Effector memory CD8-positive, alpha-beta T cell (primary cell): ENCODE data around the gene PEX16.
A peak's percentile ranks its signal among the peaks of the same experiment; 100 is the strongest.

ENCODE experiments used
- ATAC-seq: fragments of 150-1000 bp; cut with Tn5 transposase; replicated peaks from 2 replicates; pipeline ENCODE4 v1.10.0; 2021; ENCODE audit warnings: mild to moderate bottlenecking, moderate library complexity
- DNase-seq, 3 experiments: peaks; one replicate each; pipeline ENCODE4 v3.0.0; 2021
- H3K27ac Mint-ChIP-seq, 2 donors: one replicate each; pipeline ENCODE4 v1.8.0; 2022; ENCODE audit warnings: mild to moderate bottlenecking in 2 of 2, mixed read lengths in 2 of 2, moderate library complexity in 2 of 2
- H3K27me3 Mint-ChIP-seq, 2 donors: one replicate each; pipeline ENCODE4 v1.8.0; 2022; ENCODE audit warnings: mixed read lengths in 2 of 2
- H3K36me3 Mint-ChIP-seq: one replicate; pipeline ENCODE4 v1.8.0; 2022; ENCODE audit warnings: mild to moderate bottlenecking, moderate library complexity, mixed read lengths; ENCODE audit not compliant: insufficient read depth
- H3K4me1 Mint-ChIP-seq, 2 donors: one replicate each; pipeline ENCODE4 v1.8.0; 2022; ENCODE audit warnings: low read depth in 2 of 2, mixed read lengths in 2 of 2
- H3K4me3 Mint-ChIP-seq, 2 donors: one replicate each; pipeline ENCODE4 v1.8.0; 2022; ENCODE audit warnings: mild to moderate bottlenecking in 2 of 2, mixed read lengths in 2 of 2, moderate library complexity in 2 of 2
- H3K9me3 Mint-ChIP-seq, 2 donors: one replicate each; pipeline ENCODE4 v1.8.0; 2022; ENCODE audit warnings: mixed read lengths in 2 of 2

The PEX16 gene

DNA sequence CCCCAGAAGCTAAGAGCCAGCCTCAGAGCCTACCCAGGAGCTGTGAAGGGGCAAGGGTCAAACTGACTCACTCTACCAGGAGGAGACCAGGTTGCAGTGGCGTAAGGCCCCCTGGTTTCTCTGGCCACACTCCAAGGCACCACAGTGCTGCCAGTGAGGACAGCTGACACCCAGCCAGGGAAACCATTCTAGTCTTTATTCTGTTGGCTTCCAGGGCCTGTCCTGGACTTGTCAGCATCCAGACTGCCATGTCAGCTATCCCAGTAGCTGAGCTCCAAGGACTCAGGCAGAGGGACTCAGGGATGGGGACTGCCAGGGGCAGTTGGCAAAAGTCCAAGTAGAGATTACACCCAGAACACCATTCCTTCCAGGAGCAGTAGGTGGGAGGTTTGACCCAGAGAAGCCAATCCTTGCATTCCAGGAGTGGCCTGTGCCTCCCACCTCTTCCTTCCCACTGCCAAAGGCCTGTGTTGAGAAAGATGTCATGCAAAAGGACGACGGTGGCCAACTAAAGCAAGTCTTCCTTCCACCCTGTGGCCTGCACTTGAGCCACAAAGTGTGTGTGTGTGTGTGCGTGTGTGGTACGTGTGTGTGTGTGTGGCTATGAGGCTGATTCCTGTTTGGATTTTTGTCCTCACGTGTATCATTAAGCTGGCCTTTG, 35.8 kb downstream of the PEX16 start:
- peaks cover 29% of the 10 kb centered on the region for H3K36me3 Mint-ChIP-seq
- H3K4me1 Mint-ChIP-seq = peaks cover 11 to 14% of the 10 kb centered on the region in 2 donors
- no peaks in the 10 kb centered on the region for H3K9me3 Mint-ChIP-seq
- no peak overlapping the region for H3K4me3 Mint-ChIP-seq
- no peak overlapping the region for H3K27ac Mint-ChIP-seq
- no peaks in the 10 kb centered on the region for H3K27me3 Mint-ChIP-seq
- ATAC-seq (no peak), DNase-seq (no peak)

DNA sequence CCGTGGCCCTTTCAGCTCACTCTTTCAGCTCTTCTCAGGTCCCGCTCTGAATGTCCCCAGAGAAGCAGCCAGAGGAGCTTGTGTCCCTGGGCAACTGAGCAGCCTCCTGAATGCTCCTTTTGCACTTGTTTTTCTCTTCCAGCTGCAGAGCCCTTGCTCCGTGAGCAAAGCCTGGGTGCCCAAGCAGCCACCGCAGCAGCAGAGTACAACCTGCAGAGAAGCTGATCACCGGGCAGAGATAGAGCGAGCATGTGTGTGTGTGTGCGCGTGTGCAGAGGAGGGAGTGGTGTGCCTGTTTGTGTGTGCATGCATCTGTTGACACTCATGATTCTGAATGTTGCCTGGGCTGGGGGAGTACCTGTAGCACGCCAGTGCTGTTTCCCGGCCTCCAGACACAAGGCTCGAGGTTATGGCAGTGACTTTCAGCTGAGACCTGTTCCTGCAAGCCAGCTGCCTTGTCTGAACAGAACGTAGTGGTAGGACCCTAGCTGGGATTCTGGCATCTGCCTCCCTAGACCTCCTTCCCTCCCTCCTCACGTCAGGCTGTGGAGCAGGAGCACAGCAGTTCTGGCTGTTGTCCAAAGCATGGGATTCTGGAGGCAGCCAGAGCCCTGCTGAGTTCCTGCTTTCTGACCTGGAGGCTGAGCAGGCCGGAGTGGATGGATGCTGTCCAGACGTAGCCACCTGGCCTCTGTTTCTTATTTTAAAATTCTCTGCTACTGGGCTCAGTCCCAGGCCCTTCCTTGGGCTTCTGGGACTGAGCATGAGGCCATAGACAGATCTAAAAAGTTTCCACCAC, 36.7 kb downstream of the PEX16 start:
- H3K36me3 Mint-ChIP-seq = peaks cover 30% of the 10 kb centered on the region
- no peak for DNase-seq
- no peak overlapping the region for H3K4me3 Mint-ChIP-seq
- ATAC-seq = no peak
- peaks cover 11 to 14% of the 10 kb centered on the region in 2 donors for H3K4me1 Mint-ChIP-seq
- H3K27me3 Mint-ChIP-seq = no peaks in the 10 kb centered on the region
- H3K9me3 Mint-ChIP-seq = no peaks in the 10 kb centered on the region
- no peak overlapping the region for H3K27ac Mint-ChIP-seq

DNA sequence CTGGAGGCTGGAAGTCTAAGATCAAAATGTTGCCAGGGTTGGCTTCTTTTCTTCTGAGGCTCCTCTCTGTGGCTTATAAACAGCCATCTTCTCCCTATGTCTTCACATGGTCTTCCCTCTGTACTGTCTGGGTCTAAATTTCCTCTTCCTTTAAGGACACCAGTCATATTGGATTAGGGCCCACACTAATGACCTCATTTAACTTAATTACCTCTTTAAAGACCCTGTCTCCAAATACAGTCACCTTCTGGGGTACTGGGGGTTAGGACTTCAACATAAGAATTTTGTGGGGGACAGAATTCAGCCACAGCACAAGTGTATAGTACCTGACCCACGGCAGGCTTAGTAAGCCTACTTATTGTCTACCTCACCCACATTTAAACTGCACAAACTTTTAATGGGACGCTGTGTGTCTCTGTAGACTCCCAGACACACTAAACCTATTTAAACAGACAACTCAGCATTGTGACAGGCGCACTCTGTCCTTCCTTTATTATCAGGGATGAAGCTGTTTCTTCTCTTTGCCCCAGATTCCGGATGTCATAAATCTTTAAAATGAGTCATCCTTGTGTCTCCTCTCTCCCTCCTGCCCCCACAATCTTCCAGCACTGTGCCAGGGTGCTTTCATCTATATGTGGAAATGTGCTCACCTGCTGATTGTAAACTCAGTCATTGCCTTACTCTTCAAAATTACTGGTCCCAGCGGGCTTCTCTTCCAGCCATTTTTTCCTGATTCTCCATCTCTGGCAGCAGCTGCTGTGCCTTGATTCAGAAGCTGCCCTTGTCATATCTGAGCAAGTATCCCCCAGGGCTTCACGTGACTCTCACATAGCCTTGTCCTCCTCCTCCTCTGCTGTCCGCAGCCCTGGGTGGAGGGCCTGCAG, 37.6 kb downstream of the PEX16 start:
- Mint-ChIP-seq H3K27ac (peak overlapping the region in 1 of 2 donors; percentile 5), H3K9me3 (no peaks in the 10 kb centered on the region), H3K4me1 (peaks cover 8 to 11% of the 10 kb centered on the region in 2 donors), H3K4me3 (no peak overlapping the region), H3K27me3 (no peaks in the 10 kb centered on the region), H3K36me3 (peaks cover 37% of the 10 kb centered on the region)
- ATAC-seq = no peak
- DNase-seq = no peak

DNA sequence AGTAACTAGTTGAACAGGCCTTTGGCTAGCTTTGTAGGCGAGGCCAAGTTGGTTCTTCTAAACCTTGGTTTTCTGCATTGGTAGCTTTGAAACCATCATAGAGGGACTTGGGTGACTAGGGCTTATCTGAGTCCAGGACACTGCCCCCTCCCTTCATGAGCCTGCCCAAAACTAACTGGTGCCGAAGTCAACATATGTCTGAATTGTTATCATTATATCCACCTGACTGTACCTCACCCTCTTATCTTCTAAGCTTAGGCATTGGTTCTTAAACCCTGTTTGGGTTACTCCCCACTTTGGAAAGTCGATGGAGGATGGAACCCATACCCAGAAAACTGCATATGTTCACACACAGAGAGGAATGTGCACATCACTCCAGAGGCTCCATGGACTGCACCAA, 39.8 kb downstream of the PEX16 start:
- Mint-ChIP-seq H3K36me3 (peaks cover 45% of the 10 kb centered on the region), H3K27me3 (no peaks in the 10 kb centered on the region), H3K9me3 (no peaks in the 10 kb centered on the region), H3K27ac (no peak overlapping the region), H3K4me1 (no peaks in the 10 kb centered on the region), H3K4me3 (no peak overlapping the region)
- ATAC-seq = no peak
- DNase-seq = no peak

DNA sequence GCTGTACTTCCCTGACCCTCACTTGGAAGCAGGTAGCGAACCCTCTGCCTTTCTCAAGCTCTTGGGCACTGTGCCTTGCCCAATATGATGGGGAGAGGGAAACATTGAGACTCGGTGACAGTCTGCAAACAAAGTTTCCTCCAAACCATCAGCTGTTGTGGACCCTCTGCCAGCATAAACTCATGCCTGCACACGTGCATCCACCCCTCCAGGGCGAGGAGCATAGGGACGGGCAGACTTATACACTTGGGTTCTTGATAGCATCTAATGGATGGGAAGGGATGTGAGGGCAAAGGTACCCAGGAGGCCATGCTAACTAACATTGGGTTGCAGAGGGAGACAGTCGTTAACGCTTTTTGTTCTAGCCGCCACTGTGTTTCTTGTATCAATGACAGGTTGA, 40.5 kb downstream of the PEX16 start:
- Mint-ChIP-seq H3K4me1 (no peaks in the 10 kb centered on the region), H3K36me3 (peaks cover 45% of the 10 kb centered on the region), H3K27ac (no peak overlapping the region), H3K9me3 (no peaks in the 10 kb centered on the region), H3K4me3 (no peak overlapping the region), H3K27me3 (no peaks in the 10 kb centered on the region)
- DNase-seq = no peak
- no peak for ATAC-seq

DNA sequence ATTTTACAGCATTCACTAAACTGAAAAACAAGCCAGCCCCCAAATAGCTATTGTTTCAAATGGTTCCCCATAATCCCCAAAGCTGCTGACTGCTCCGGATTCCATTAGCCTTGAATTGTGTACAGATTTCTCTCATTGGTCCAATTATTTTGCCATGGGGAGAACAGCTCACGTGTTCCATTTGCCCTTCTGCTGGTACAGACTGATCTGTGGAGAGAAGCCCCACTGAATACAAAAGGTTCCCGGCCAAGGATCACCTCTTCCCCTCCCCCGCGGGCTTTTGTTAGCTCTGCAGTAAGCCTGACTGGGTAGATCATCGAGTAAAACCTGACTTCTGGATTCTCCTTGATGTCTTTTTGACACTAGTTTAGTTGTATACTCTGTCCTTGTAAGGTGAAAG, 41.3 kb downstream of the PEX16 start:
- peaks cover 43% of the 10 kb centered on the region for H3K36me3 Mint-ChIP-seq

DNA sequence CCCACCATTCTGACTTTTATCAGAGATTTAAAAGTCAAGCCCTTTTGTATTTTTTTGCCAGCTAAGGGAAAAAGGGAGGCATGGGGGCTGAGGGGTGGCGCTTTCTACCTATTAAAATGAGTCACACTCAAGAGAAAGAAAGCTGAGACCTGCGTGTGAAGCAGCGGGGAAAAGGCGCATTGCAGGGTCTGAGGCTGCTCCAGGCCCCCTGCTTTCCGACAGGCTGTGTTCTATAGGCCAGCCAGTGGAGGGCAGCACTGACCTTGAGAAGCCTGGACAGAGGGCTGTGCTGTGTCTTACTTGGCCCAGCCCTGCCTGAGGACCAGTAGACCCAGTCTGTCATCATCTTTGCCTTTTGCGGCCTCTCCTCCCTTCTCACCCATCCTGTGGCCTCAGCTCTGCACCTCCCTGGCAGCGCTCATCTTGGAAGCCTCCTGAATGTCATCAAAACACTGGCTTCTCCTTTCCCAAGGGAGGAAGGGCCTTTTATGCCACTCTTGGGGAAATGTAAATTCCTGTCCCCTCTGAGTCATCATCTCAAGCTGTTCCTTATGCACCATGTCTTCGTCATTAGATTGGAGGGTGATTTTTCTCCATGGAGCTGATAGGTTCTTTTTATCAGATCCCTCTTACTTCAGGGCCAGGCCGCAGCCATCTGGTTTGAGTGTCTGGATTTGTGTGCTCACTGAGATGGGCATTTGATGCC, 44.9 kb downstream of the PEX16 start:
- H3K4me3 Mint-ChIP-seq = no peak overlapping the region
- H3K4me1 Mint-ChIP-seq = peaks cover 0 to 7% of the 10 kb centered on the region in 2 donors
- peak overlapping the region in 1 of 2 donors; percentile 12 for H3K27ac Mint-ChIP-seq
- ATAC-seq = peak; percentile 71
- H3K9me3 Mint-ChIP-seq = no peaks in the 10 kb centered on the region
- H3K36me3 Mint-ChIP-seq = peaks cover 72% of the 10 kb centered on the region
- DNase-seq = peak in 2 of 3 experiments; percentile 24 to 27
- no peaks in the 10 kb centered on the region for H3K27me3 Mint-ChIP-seq

More for the DNA sequence above, 41.3 kb downstream of the PEX16 start:
- H3K4me3 Mint-ChIP-seq = no peak overlapping the region
- DNase-seq (no peak), ATAC-seq (no peak)
- H3K27ac Mint-ChIP-seq = no peak overlapping the region
- no peaks in the 10 kb centered on the region for H3K9me3 Mint-ChIP-seq
- H3K4me1 Mint-ChIP-seq = peaks cover 0 to under 1% of the 10 kb centered on the region in 2 donors
- H3K27me3 Mint-ChIP-seq = no peaks in the 10 kb centered on the region

DNA sequence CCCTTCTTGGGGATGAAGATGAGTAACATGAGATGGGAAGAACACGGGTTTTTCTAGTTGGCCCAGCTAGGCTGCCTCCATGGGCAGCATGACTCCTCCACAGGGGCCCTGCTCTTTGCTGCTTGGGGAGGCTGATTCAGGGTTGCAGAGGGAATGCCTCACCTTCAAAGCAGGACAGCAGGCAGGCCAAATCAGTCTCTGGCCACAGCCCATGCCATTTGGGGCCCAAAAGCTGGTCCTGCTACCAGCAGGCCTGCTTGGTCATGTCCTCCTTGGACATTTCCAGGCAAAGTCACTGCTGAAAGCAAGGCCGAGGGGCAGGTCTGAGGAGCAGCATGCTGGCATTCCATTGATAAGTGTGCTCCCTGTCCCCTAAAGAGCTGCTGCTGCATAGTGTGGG, 46.0 kb downstream of the PEX16 start:
- Mint-ChIP-seq H3K27ac (peak overlapping the region; percentile 8 to 77), H3K4me3 (no peak overlapping the region), H3K27me3 (no peaks in the 10 kb centered on the region), H3K9me3 (no peaks in the 10 kb centered on the region), H3K36me3 (peaks cover 78% of the 10 kb centered on the region), H3K4me1 (peaks cover 0 to 9% of the 10 kb centered on the region in 2 donors)
- DNase-seq = no peak
- ATAC-seq = no peak

DNA sequence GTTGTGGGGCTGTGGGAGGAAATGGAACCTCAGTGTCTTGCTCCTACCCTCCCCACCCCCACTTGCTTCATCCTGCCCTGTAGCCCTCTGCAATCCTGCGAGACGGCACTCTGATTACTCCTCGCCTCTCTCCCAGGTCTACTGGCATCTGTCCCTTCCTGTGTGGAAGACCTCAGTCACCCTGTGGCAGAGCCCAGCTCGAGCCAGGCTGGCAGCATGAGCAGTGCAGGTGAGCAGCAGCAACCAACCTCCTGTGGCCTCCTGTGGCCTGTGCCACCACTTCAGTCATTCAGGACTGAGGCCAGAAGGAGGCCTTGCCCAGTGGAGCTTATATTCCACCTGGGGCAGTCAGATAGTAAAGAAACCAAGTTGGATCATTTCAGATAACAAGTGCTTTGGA, 47.0 kb downstream of the PEX16 start:
- Mint-ChIP-seq H3K27me3 (no peaks in the 10 kb centered on the region), H3K36me3 (peaks cover 85% of the 10 kb centered on the region), H3K27ac (peak overlapping the region in 1 of 2 donors; percentile 77), H3K4me1 (peaks cover 0 to 9% of the 10 kb centered on the region in 2 donors), H3K9me3 (no peaks in the 10 kb centered on the region), H3K4me3 (no peak overlapping the region)
- DNase-seq (no peak), ATAC-seq (no peak)

DNA sequence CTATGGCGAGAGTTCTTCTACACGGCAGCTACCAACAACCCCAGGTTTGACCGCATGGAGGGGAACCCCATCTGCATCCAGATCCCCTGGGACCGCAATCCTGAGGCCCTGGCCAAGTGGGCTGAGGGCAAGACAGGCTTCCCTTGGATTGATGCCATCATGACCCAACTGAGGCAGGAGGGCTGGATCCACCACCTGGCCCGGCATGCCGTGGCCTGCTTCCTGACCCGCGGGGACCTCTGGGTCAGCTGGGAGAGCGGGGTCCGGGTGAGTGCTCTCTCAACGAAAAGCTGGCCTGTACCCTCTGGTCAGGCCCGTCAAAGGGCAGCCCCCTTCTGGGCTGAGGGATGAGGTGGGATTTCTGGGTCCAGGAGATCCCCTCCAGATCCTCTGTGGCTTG, 48.1 kb downstream of the PEX16 start:
- H3K27ac Mint-ChIP-seq = no peak overlapping the region
- H3K9me3 Mint-ChIP-seq = no peaks in the 10 kb centered on the region
- DNase-seq (no peak), ATAC-seq (no peak)
- no peaks in the 10 kb centered on the region for H3K27me3 Mint-ChIP-seq
- no peak overlapping the region for H3K4me3 Mint-ChIP-seq
- H3K4me1 Mint-ChIP-seq = peaks cover 0 to 9% of the 10 kb centered on the region in 2 donors
- H3K36me3 Mint-ChIP-seq = peaks cover 83% of the 10 kb centered on the region

DNA sequence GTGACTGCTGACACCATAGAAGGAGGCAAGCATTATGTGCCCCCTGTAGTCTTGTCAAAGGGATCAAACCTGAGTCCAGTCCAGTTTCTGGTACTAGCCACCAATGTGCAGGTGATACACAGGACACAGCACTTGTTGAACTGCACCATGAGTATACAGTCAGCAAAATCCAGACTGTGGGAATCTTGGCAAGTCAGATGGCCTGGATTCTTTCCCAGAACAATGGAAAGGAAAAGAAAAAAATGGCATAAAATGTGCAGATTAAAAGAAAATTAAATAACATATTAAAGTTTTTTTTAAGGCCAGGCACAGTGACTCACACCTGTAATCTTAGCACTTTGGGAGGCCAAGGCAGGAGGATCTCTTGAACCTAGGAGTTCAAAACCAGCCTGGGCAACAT, 53.6 kb downstream of the PEX16 start:
- H3K4me1 Mint-ChIP-seq = peaks cover 0 to 4% of the 10 kb centered on the region in 2 donors
- H3K27ac Mint-ChIP-seq = no peak overlapping the region
- H3K4me3 Mint-ChIP-seq = no peak overlapping the region
- no peaks in the 10 kb centered on the region for H3K27me3 Mint-ChIP-seq
- H3K36me3 Mint-ChIP-seq = peaks cover 82% of the 10 kb centered on the region
- no peak for ATAC-seq
- no peak for DNase-seq
- H3K9me3 Mint-ChIP-seq = no peaks in the 10 kb centered on the region

DNA sequence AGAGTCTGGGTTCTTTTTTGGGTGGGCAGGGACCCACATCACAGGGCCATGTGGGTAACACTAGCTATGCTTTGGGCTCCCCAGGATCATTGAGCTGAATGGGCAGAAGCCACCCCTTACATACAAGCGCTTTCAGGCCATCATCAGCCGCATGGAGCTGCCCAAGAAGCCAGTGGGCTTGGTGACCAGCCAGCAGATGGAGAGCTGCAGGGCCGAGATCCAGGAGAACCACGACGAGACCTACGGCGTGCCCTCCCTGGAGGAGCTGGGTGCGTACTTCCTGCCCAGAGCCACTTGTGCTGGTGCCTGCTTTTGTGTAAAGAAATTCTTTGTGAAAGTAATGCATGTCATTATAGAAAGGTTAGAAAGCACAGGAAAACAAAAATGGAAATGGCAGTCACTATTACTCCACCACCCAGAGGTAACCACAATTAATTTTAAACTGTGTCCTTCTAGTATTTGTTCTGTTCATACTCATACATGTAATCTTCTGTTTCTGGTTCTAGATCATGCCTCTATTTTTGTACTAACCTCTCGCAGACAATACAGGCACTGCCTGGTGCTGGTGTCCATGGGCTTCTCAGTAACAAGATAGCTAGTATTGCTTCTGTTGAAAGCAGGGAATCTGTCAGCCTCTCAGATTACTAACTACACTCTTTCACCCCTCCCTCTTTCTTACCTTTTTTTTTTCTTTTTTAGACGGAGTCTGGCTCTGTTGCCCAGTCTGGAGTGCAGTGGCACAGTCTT, 56.7 kb downstream of the PEX16 start:
- H3K4me1 Mint-ChIP-seq = peaks cover 4 to 8% of the 10 kb centered on the region in 2 donors
- H3K27me3 Mint-ChIP-seq = no peaks in the 10 kb centered on the region
- H3K4me3 Mint-ChIP-seq = no peak overlapping the region
- H3K9me3 Mint-ChIP-seq = no peaks in the 10 kb centered on the region
- ATAC-seq = no peak
- no peak for DNase-seq
- peak overlapping the region in 1 of 2 donors; percentile 32 for H3K27ac Mint-ChIP-seq
- peaks cover 81% of the 10 kb centered on the region for H3K36me3 Mint-ChIP-seq
